Suppressor macrophage treated with lipopolysaccharide for 1 hour (primary cell): ENCODE data around the gene ZNHIT6.
"Not testable (repeated sequence)": the region's sequence is repeated elsewhere in the genome, so short reads cannot be mapped to it uniquely, and the experiment has no call there.

Experiments used
- DNase-seq, 3 donors: peaks; one replicate each; pipeline ENCODE4 v3.0.0-alpha.2; 2020 to 2022

Gene ZNHIT6, protein sequence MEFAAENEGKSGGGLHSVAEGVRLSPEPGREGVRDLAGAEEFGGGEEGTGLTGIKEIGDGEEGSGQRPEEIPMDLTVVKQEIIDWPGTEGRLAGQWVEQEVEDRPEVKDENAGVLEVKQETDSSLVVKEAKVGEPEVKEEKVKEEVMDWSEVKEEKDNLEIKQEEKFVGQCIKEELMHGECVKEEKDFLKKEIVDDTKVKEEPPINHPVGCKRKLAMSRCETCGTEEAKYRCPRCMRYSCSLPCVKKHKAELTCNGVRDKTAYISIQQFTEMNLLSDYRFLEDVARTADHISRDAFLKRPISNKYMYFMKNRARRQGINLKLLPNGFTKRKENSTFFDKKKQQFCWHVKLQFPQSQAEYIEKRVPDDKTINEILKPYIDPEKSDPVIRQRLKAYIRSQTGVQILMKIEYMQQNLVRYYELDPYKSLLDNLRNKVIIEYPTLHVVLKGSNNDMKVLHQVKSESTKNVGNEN

DNA sequence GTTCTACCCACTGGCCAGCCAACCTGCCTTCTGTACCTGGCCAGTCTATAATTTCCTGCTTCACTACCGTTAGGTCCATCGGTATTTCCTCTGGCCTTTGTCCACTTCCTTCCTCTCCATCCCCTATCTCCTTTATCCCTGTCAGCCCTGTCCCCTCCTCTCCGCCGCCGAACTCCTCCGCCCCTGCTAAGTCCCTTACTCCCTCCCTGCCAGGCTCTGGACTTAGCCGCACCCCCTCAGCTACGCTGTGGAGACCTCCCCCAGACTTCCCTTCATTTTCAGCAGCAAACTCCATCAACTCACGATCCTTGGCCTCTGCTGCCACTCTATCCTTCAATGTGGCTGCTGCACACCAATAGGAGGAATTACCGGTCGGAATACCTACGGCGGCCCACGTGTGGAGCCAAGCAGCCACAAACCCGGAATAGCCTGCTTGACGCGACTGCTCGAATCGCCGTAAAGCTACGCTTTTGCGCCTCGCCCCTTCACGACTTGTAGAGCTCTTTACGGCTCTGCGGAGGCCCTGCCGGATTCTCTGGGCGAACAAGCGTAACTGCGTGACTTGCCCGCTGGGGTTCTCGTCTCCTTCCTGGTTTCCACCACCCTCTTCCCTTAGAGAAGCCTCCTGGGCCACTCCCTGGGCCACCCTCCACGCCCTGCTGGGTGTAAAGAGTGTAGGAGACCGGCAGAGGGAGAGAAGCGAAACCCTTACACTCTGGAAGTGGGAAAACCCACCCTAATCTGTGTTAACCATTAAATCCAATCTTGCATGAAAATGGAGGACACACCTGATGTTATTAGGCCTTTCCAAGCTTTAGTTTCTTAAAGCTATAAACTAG is at the start of gene ZNHIT6:
ZNHIT6 (minus strand) TSS at position 444 of the 839 bp plus-strand sequence; CDS start at position 295, 149 bp downstream.
- peak; percentile 92 to 93 (median 92) for DNase-seq

DNA sequence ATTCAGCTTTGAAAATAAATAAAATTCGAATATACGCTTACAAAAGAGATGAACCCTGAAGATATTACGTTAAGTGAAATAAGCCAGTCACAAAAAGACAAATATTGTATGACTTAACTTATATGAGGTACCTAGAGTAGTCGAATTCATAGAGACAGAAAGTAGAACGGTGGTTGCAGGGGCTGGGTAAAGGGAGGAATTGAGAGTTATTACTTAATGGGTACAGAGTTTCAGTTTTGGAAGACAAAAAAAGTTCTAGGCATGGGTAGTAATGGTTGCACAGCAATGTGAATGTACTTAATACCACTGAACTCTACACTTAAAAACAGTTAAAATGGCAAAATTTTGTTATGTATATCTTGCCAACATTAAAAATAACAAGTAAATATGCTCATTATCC is 48.6 kb upstream of the ZNHIT6 start:
- DNase-seq: no peak

DNA sequence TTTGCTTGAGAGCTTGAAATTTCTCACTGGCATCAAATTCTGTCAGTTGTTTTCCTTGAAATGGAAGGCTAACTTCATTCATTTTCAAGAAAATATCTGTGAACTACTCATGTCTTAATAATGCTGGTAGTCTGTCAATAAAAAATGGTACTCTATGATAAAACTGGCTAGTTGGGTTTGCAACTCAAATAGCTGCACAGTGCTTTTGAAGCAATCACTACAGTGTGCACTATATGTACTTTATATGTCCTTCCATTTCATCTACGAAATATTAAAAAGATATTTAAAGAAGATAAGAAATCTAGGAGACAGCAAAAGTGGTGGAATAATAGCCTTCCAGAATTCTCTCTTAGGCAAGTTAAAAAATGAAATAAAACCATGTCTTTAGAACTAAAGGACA is 39.9 kb upstream of the ZNHIT6 start:
- DNase-seq: no peak

DNA sequence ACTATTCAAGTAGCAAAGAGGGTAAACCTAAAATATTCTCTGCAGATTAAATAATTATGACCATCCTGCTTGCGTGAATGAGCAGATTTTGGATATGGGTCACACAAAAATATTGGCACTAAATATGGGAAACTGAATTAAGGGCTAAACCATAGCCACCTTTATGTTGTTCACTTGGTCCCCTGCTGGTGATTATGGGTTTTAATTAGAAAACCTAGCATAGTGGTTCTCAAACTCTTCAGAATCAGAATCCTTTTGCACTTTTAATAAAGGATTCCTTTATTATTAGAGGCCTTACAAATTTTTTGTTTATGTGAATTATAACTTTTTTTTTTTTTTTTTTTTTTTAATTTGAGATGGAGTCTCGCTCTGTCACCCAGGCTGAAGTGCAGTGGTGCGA is 38.5 kb upstream of the ZNHIT6 start:
- peak in 1 of 3 donors; percentile 13 for DNase-seq

DNA sequence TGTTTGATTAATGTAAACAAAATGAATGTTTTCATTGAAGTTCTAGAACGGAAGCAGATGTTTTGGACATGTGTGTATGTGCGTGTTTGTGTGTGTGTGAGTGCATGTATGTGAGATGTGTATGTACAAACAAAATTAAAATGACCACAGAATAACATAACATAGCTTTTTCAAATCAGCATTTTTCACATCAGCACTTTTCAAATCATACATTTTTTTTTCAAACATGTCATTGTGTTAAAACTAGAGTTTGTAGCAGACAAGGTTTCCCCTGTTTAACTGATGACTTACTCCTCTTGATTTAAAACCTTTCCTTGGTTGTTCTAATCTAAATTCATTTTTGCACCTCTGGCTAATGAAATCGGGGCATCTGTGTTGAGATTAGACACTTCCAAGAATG is 35.6 kb upstream of the ZNHIT6 start:
- no peak for DNase-seq

DNA sequence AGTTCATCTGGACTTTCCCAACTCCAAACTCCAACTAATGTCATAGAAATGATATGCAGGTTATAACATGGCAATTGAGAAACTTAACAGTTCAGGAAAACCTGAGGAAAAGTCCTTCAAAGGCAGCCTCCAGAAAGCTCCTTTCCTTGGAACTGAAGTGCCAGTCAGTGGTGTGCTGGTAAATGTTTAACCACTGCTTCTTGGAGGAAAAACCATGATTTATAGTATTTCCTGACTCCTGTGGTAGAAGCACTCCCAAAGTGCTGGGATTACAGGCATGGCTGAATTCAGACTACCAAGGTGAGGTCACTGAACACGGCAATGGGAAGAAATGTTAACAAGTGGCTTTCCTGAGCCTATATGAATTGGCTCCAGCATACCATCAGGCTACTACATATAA is 26.7 kb upstream of the ZNHIT6 start:
- DNase-seq: no peak

DNA sequence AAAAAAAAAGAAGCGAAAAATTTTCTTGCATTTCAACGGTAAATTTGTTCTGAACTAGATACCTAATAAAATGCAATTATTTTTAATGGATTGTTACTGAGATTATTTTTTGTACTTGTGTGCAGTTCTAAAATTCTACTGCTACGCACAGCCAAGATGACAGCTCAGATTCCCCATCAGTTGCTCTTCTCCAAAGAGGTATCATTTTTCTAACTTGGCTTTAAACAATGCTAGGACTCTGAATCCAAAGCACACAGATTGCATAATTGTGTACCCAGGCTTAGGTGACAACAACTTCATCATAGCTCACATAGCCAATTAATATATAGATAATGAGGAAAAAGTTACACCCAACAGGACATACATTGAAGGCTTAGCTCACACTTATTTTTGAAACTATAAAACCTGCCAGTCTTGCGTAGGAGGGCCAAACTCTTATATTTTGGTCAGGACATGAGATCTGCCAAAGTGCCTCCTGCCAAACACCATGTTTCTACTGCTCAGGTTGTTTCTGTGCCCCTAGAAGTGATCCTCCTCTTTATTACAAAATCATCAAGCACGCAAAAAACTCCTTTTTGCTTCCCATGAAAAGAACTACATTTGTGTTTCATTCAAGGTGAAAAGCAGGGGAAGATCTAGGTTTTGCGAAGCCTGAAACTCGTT is 10.6 kb upstream of the ZNHIT6 start:
- DNase-seq: peak in 1 of 3 donors; percentile 5

DNA sequence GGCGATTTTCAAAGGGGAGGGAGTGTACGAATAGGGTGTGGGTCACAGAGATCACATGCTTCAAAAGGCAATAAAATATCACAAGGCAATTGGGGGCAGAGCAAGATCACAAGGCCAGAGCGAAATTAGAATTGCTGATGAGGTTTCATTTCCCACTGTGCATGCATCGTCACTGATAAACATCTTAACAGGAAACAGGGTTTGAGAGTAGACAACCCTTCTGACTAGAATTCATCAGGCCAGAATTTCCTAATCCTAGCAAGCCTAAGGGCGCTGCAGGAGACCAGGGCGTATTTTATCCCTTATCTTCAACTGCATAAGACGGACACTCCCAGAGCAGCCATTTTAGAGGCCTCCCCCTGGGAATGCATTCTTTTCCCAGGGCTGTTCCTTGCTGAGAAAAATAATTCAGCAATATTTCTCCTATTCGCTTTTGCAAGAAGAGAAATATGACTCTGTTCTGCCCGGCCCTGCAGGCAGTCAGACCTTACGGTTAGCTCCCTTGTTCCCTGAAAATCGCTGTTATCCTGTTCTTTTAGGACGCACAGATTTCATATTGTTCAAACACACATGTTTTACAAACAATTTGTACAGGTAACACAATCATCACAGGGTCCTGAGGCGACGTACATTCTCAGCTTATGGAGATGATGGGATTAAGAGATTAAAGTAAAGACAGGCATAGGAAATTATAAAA is 6.3 kb upstream of the ZNHIT6 start:
- not testable (repeated sequence) for DNase-seq

DNA sequence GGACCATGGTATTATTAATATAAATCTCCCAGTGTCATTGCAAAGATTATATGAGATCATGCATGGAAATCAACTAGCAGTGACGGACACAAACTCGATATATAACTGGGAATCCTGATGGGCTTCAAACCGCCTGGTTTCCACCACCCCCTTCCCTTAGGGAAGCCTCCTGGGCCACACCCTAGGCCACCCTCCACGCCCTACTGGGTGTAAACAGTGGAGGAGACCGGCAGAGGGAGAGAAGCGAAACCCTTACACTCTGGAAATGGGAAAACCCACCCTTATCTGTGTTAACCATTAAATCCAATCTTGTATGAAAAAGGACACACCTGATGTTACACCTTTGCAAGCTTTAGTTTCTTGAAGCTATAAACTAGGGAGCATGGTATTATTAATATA is 595 bp upstream of the ZNHIT6 start:
- peak in 1 of 3 donors; percentile 12 for DNase-seq

DNA sequence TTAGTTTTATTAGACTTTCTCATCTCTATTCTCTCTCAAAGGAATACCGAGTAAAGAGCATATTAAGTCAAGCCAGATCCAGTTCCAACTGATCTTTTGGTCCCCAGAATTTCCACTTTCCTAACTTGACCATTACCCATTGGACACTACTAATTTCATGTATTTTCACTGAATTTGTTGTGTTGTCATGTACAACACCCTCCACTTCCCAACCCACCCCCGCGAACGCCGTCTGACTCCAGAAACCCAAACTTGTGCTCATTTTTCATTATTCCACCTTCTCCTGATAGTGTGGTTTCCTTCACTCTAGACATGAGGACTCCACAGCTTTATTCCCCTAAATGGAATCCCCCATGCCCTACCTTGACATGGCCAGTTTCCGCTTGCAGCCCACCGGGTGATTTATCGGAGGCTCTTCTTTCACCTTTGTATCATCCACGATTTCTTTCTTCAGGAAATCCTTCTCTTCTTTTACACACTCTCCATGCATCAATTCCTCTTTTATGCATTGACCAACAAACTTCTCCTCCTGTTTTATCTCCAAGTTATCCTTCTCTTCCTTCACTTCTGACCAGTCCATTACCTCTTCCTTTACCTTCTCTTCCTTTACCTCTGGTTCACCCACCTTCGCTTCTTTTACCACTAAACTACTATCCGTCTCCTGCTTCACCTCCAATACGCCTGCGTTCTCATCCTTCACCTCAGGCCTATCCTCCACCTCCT is 805 bp downstream of the ZNHIT6 start:
- peak in 2 of 3 donors; percentile 8 to 13 for DNase-seq

DNA sequence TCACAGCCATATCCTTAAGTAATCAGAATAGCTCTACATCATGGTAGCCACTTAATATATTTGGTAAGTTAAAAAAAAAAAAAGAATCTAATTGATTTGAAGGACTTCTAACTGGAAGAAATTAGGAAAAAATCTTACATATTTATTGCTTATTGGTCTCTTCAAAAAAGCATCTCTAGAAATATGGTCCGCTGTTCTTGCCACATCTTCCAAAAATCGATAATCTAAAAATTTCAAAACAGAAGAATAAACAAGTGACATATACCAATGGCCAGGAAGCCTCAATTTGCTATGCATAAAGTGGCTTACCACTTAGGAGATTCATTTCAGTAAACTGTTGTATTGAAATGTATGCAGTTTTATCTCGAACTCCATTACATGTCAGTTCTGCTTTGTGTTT is 2.3 kb downstream of the ZNHIT6 start:
- DNase-seq: no peak

DNA sequence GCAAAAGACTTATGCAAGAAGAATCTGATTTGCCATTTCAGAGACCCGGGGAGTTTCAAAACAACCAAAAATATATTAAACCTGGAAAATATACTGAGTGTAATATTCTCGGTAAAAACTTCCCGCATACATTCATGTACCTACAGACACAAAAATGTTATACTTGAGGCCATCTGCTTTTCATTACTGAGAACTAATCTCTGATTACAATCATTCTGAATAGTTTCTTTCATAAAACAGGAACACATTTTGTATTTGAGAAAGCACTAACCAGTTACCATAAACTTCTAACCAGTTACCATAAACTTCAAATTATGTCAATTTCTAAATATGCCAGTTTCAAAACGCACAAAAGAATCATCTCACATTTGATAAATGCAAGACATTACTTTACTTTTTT is 7.8 kb downstream of the ZNHIT6 start:
- no peak for DNase-seq

DNA sequence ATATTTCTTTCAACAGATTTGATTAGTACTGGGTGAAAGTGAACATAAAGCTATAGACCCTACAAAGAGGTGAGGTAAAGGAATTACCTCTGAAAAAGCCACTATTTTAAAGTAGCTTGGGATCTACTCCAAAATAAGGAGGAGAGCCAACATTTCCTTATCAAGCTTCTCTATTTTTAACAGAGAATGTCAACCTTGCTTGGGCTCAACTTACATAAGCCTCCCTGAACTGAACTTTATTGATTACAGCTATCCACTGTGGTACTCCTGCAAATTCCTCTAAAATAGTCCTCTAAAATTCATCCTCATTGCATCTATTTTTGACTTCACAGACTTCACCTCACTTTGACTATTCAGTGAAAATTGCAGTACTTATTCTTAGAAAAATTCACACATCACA is 10.3 kb downstream of the ZNHIT6 start:
- no peak for DNase-seq

DNA sequence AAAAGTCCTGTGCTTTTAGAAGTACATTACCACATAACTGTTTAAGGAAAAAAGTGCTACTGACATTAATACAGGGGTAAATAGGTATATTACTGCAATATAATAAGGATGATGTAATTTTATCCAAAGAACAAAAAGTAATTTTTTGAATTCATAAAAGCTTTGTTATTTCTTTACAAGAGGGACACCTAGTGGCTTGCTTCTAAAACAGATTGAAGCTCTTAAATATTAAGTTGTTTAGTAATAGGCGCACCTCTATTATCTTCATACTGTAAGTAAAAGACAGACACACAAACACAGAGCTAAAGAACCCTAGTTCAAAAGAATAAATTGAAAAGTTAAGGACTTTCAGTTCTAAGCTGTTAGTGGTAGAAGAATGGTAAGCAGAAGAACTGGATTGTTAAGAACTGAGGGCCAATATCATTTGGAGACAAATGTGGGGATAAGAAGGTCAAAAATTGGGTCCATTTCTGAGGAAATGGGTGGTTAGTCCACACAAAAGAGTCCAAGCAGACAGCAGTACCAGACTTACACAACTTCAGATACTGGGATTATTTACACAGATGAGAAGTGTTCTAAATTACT is 15.4 kb downstream of the ZNHIT6 start:
- DNase-seq: peak in 2 of 3 donors; percentile 3 to 14

DNA sequence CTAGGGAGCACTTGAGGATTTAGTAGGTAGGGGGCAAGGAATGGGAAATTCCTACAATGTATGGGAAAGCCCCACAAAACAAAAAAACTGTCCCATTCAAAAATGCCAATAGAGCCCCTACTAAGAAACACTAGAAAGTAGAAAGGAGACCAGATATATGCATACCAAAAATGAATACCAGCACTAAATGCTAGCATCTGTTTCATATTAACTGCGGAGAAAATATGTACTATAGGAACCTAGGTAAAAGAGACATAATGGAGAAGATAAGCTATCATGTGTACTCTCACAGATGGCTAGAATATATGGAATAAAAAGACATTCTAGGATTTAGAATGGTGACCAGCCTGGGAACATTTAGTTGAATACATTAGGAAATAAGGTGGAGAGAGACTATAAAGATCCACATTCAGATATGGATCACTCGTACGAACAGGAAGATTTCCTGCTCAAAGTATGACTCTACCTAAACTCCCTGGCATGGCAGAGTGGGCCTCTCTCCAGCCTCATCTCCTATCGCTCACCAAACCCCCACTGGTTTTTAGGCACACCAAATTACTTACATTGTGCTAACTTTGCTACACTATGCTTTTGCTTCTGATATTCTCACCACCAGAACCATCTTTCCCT is 18.3 kb downstream of the ZNHIT6 start:
- DNase-seq: no peak

DNA sequence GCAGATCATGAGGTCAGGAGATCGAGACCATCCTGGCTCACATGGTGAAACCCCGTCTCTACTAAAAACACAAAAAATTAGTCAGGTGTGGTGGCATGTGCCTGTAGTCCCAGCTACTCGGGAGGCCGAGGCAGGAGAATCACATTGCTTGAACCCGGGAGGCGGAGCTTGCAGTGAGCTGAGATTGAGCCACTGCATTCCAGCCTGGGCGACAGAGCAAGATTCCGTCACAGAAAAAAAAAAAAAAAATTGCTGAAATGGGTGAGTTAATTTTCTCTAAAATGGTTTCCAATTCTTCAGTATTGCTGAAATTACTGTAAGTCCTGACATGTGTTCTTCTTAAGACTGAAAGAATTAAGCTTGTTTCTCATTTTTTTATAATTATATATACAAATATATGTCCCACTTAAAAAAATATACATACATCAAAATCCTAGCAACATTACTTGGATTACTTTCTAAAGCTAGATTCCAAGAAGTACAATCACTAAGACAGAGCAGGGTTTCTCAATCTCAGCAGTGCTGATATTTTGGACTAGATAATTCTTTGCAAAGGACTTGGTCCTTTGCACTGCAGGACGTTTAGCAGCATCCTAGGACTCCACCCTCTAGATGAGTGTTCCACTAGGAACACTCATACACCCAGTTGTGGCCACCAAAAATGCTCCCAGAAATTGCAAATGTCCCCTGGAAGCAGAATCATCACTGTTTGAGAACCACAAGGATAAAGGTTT is 24.8 kb downstream of the ZNHIT6 start:
- no peak for DNase-seq

DNA sequence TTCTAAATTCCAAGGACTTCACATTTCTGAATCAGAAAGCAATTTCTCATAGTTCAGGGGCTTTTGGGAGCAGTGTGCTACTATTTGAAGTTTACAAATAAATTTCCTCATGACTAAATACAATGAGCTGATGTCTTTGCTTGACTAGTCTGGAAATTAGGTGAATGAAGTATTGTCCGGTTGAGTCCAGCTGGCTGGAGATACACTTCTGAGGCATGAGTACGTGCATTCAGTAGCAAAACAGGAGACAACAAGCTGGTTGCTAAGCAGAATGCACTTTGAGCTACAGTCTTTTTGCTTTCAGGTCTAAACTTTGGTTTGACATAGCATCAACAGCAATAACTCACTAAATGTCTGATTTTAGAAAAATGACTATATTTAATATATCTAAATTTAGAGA is 27.1 kb downstream of the ZNHIT6 start:
- DNase-seq: peak in 2 of 3 donors; percentile 0 to 27

DNA sequence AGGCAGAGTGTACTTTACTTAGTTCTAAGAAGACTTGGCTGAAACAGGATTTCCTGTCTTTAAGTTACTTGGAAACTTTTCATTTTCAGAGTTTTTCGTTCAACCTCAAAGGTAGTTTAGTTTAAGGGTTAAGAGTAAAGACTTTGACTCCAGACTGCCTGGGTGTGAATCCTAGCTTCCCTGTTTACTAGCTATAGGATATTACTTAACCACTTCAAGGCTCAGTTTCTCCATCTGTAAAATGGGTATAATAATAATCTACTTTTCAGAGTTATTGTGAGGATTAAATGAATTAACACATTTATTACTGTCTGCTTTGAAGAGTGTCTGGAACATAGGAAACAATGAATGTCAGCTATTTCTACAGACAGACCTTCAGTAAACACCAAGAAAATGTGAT is 30.0 kb downstream of the ZNHIT6 start:
- DNase-seq: no peak

DNA sequence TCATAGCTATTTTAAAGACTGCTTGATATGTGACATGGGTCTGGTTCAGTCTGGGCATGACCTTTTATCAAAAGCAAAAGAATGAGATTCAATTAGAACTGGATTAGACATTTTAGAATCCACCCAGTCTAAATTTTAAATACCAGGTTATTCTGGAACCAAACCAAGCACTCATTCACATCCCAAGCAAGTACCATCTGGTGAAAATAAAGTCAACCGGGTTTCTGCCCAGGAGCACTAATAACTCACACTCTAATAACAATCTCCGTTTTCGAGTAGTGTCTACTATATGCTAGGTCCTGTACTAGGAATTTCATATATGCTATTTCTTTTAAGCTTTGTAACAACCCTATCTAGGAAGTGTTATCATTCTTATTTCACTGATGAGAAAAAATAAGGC is 30.6 kb downstream of the ZNHIT6 start:
- no peak for DNase-seq

DNA sequence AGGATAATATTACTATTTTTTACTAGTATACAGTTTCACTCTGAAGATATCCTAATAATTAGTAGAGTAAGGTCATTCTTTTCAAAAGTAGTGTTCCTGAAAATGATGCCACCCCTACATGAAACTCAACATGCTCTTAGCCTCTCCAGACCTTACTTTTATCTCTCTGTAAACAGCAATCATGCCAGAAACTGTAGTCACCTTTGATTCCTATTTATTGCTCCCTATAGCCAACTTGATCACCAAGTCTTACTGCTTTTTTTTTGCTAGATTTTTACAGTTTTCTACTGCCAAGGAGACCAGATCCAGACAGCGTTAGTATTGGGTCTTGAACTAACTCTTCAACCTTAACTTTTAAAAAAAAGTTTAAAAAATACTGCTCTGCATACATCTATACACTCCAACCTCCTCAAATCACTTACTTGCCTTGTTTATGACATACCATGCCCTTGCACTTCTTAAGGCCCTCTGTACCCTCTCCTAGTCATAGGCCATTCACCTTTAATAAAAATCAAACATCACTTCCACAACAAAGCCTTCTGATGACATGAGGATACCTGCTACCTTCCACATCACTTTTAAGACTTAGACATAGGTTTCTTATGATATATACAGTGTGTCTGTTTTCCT is 36.1 kb downstream of the ZNHIT6 start:
- no peak for DNase-seq
